H1 (cell line): Measurements from ENCODE around the gene SCO2. TPM values are rescaled to one million over a fixed set of nuclear protein-coding genes. Genes with fewer than 3 reads are reported as not detected.
"Not testable (repeated sequence)": the region's sequence is repeated elsewhere in the genome, so short reads cannot be mapped to it uniquely, and the experiment has no call there.

Source experiments
- CTCF ChIA-PET: fragments of 300-600 bp; sonication (Branson Sonifier 250); formaldehyde crosslinking; loops from one replicate; lab custom pipeline; 2021; ENCODE audit not compliant: partially characterized antibody; lab: Charles Lee
- POLR2A ChIA-PET: fragments of 300-600 bp; sonication (Branson Sonifier 250); formaldehyde crosslinking; loops from one replicate; lab custom pipeline; 2021; ENCODE audit warnings: inconsistent platforms; ENCODE audit not compliant: partially characterized antibody; lab: Charles Lee
- DNase-seq, 2 experiments: peaks; one replicate each; pipeline versions ENCODE4 v3.0.0 to v3.0.0-alpha.2; 2010 to 2022; ENCODE audit warnings: low spot score in 2 of 2, low read depth in 1 of 2, mixed read lengths in 1 of 2
- FAIRE-seq: peaks from 2 replicates; lab custom pipeline; 2011; peaks lifted over from hg19 to GRCh38; lab: Jason Lieb, UNC
- H2AFZ ChIP-seq: 2 replicates; pipeline ENCODE4 v1.8.1; 2012; ENCODE audit warnings: low read length, inconsistent platforms
- H2AK5ac ChIP-seq: 2 replicates; pipeline ENCODE4 v1.6.1; 2013; ENCODE audit warnings: low read depth, low read length
- H2BK120ac ChIP-seq: replicated peaks from 2 replicates; pipeline ENCODE3; 2013; ENCODE audit warnings: low read depth, low read length, inconsistent platforms
- H2BK12ac ChIP-seq: 2 replicates; pipeline ENCODE4 v1.6.1; 2013; ENCODE audit warnings: low read depth, low read length
- H2BK15ac ChIP-seq: 2 replicates; pipeline ENCODE4 v1.6.1; 2013; ENCODE audit warnings: low read length
- H2BK20ac ChIP-seq: 2 replicates; pipeline ENCODE4 v1.6.1; 2013; ENCODE audit warnings: low read length
- H2BK5ac ChIP-seq: 2 replicates; pipeline ENCODE4 v1.6.1; 2013; ENCODE audit warnings: low read depth, low read length
- H3K14ac ChIP-seq: 2 replicates; pipeline ENCODE4 v1.6.1; 2013; ENCODE audit warnings: inconsistent platforms; ENCODE audit not compliant: insufficient read length
- H3K18ac ChIP-seq: 2 replicates; pipeline ENCODE4 v1.6.1; 2013; ENCODE audit warnings: low read length; ENCODE audit errors: extremely low read depth
- H3K23ac ChIP-seq: 2 replicates; pipeline ENCODE4 v1.6.1; 2013; ENCODE audit warnings: inconsistent platforms; ENCODE audit not compliant: insufficient read length
- H3K23me2 ChIP-seq: 2 replicates; pipeline ENCODE4 v1.6.1; 2013; ENCODE audit warnings: low read depth, low read length
- H3K27ac ChIP-seq: 2 replicates; pipeline ENCODE4 v1.6.1; 2011; ENCODE audit warnings: low read depth, low read length, inconsistent platforms
- H3K27me3 ChIP-seq, 4 experiments: replicated peaks in 1 of 4; 1 replicate in 1 of 4; 2 replicates in 3 of 4; pipeline versions ENCODE4 v1.6.1 to v1.8.1; 2011 to 2013; ENCODE audit warnings: low read length in 3 of 4, mild to moderate bottlenecking in 3 of 4, inconsistent platforms in 2 of 4, mixed read lengths in 2 of 4, moderate library complexity in 1 of 4; ENCODE audit not compliant: control insufficient read depth in 3 of 4, insufficient read depth in 3 of 4; ENCODE audit errors: extremely low read depth in 1 of 4
- H3K36me3 ChIP-seq, 4 experiments: 2 replicates each; pipeline versions ENCODE4 v1.6.1 to v1.8.1; 2011 to 2013; ENCODE audit warnings: mild to moderate bottlenecking in 4 of 4, low read length in 3 of 4, moderate library complexity in 2 of 4, control low read depth in 1 of 4, inconsistent platforms in 1 of 4; ENCODE audit not compliant: insufficient read depth in 4 of 4, control insufficient read depth in 2 of 4
- H3K4ac ChIP-seq: replicated peaks from 2 replicates; pipeline ENCODE3; 2013; ENCODE audit warnings: low read length, low read depth, mixed read lengths, inconsistent platforms; ENCODE audit not compliant: insufficient read length
- H3K4me1 ChIP-seq, 4 experiments: replicated peaks in 1 of 4; 1 replicate in 1 of 4; 2 replicates in 3 of 4; pipeline versions ENCODE4 v1.6.1 to v1.8.1; 2011 to 2013; ENCODE audit warnings: low read length in 3 of 4, inconsistent platforms in 2 of 4, mixed read lengths in 1 of 4; ENCODE audit not compliant: insufficient read depth in 4 of 4, control insufficient read depth in 3 of 4
- H3K4me2 ChIP-seq, 2 experiments: 2 replicates each; pipeline versions ENCODE4 v1.6.1 to v1.8.1; 2011 to 2013; ENCODE audit warnings: low read depth in 2 of 2, low read length in 2 of 2, control low read depth in 1 of 2, inconsistent platforms in 1 of 2, mild to moderate bottlenecking in 1 of 2; ENCODE audit not compliant: insufficient read depth in 1 of 2
- H3K4me3 ChIP-seq, 4 experiments: fragments of 200-600, 300-600 bp in 1 of 4; sonication (generic), shearing (Covaris generic), sonication (Bioruptor Twin) in 1 of 4; 2 replicates each; pipeline versions ENCODE4 v1.5.1 to v1.8.1; 2011 to 2016; ENCODE audit warnings: low read length in 4 of 4, low read depth in 3 of 4, control low read depth in 2 of 4, inconsistent platforms in 2 of 4, mild to moderate bottlenecking in 2 of 4, mixed read lengths in 1 of 4, moderate library complexity in 1 of 4; ENCODE audit not compliant: insufficient read depth in 2 of 4; ENCODE audit errors: extremely low read depth in 1 of 4
- H3K56ac ChIP-seq: replicated peaks from 2 replicates; pipeline ENCODE3; 2013; ENCODE audit warnings: low read depth, mild to moderate bottlenecking, mixed read lengths, low read length, inconsistent platforms; ENCODE audit not compliant: insufficient read length
- H3K79me1 ChIP-seq: 2 replicates; pipeline ENCODE4 v1.6.1; 2013; ENCODE audit warnings: low read depth, low read length, control low read depth
- H3K79me2 ChIP-seq, 2 experiments: 2 replicates each; pipeline versions ENCODE4 v1.6.1 to v1.8.1; 2012 to 2013; ENCODE audit warnings: low read length in 2 of 2, mild to moderate bottlenecking in 2 of 2, inconsistent platforms in 1 of 2; ENCODE audit not compliant: insufficient read depth in 2 of 2, control insufficient read depth in 1 of 2
- H3K9ac ChIP-seq, 4 experiments: replicated peaks in 1 of 4; 1 replicate in 1 of 4; 2 replicates in 3 of 4; pipeline versions ENCODE4 v1.6.1 to v1.8.1; 2011 to 2013; ENCODE audit warnings: low read depth in 3 of 4, low read length in 3 of 4, control low read depth in 2 of 4, mild to moderate bottlenecking in 2 of 4, moderate library complexity in 2 of 4, inconsistent platforms in 1 of 4; ENCODE audit errors: extremely low read depth in 1 of 4
- H3K9me3 ChIP-seq, 2 experiments: 2 replicates each; pipeline versions ENCODE4 v1.6.1 to v1.8.1; 2012 to 2013; ENCODE audit warnings: mild to moderate bottlenecking in 2 of 2, moderate library complexity in 2 of 2, control low read depth in 1 of 2, inconsistent platforms in 1 of 2, low read depth in 1 of 2, low read length in 1 of 2, mixed read lengths in 1 of 2; ENCODE audit not compliant: insufficient read depth in 2 of 2
- H4K20me1 ChIP-seq, 2 experiments: replicated peaks in 1 of 2; 2 replicates each; pipeline versions ENCODE3 to v1.8.1; 2011 to 2013; ENCODE audit warnings: inconsistent platforms in 2 of 2, low read length in 2 of 2, mild to moderate bottlenecking in 1 of 2; ENCODE audit not compliant: insufficient read depth in 2 of 2, control insufficient read depth in 1 of 2
- H4K5ac ChIP-seq: 2 replicates; pipeline ENCODE4 v1.6.1; 2013; ENCODE audit warnings: low read length, low read depth, mixed read lengths, inconsistent platforms; ENCODE audit not compliant: insufficient read length
- H4K8ac ChIP-seq: 2 replicates; pipeline ENCODE4 v1.8.0; 2013; ENCODE audit warnings: mild to moderate bottlenecking, moderate library complexity, low read length, inconsistent platforms; ENCODE audit not compliant: insufficient read depth; ENCODE audit errors: extremely low read depth
- H4K91ac ChIP-seq: replicated peaks from 2 replicates; pipeline ENCODE3; 2013; ENCODE audit warnings: low read length, mixed read lengths, inconsistent platforms; ENCODE audit not compliant: insufficient read length
- SRF ChIP-seq: IDR thresholded peaks from 2 replicates; pipeline ENCODE4 v1.6.1; 2011; ENCODE audit warnings: mild to moderate bottlenecking, low read depth, low read length, moderate library complexity
- WGBS, 2 experiments: shearing (Covaris generic) in 1 of 2; methylation state at CpG; one replicate each; pipeline versions ENCODE4 v1.1.6 to v1.1.7; 2013 to 2015; ENCODE audit warnings: low lambda C conversion rate in 2 of 2, mixed read lengths in 2 of 2, inconsistent platforms in 1 of 2, low coverage in 1 of 2, missing lambda C conversion rate in 1 of 2; ENCODE audit not compliant: insufficient replicate concordance in 2 of 2, insufficient coverage in 1 of 2, insufficient read length in 1 of 2; ENCODE audit errors: extremely low coverage in 1 of 2, missing lambda C conversion rate in 1 of 2; 5-methylcytosine and 5-hydroxymethylcytosine counted together
- polyA plus RNA-seq, 7 experiments: library from polyadenylated mRNA; depleted of rRNA in 3 of 7; stranded (reverse) in 5 of 7; unstranded in 2 of 7; fragments of >200 nt in 5 of 7; fragments of 200-250 nt in 2 of 7; gene quantifications; 1 replicate in 5 of 7; 2 replicates in 1 of 7; 4 replicates in 1 of 7; pipeline versions ENCODE4 v1.2.1 to v1.2.3, GENCODE V29; 2011 to 2013; ENCODE audit warnings: missing spikeins in 2 of 7, mixed read lengths in 2 of 7
- total RNA-seq: library from RNA; stranded (reverse); fragmentation: NEBNext Ultra II Directional; extraction: Animal tissue kit (Norgen Biotek cat#: 25700); gene quantifications from 2 replicates; pipeline ENCODE4 v1.2.1, GENCODE V29; 2021

The SCO2 gene
- total and polyA plus RNA-seq, 2 of the 8 experiments (the other 6 are each of a cell fraction or from before 2014, with no cell fraction given), result 2.0 TPM; not detected in 1

DNA sequence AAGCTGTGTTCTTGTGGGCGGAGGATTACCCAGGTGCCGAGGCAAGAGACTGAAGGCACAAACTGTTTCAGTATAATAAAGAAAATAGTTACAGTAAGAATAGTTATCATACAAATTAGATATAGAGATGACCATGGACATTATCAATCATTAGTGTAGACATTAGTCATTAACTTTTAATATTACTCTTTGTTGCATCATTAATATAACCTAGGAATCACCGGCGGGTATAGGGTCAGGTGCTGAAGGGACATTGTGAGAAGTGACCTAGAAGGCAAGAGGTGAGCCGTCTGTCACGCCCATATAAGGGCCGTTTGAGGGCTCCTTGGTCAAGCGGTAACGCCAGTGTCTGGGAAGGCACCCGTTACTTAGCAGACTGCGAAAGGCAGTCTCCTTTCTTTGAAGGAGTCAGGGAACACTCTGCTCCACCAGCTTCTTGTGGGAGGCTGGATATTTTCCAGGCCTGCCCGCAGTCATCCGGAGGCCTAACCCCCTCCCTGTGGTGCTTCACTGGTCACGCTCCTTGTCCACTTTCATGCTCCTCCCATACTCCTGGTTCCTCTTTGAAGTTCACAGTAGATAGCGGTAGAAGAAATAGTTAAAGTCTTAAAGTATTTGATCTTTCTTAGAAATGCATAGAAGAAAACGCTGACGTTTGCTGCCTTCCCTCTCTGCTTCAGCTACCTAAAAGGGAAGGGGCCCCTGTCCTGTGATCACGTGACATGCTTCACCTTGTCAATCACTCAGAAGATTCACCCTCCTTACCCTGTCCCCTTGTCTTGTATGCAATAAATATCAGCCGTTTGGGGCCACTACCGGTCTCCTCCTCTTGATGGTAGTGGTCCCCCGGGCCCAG, 8.7 kb upstream of the SCO2 start:
- H2BK12ac ChIP-seq, H3K79me2 ChIP-seq, H3K4me2 ChIP-seq, H4K5ac ChIP-seq, H2BK5ac ChIP-seq, H4K20me1 ChIP-seq, H3K9me3 ChIP-seq, H2BK15ac ChIP-seq, H3K36me3 ChIP-seq, H3K9ac ChIP-seq, H2AK5ac ChIP-seq, H3K56ac ChIP-seq, H4K8ac ChIP-seq, H2BK120ac ChIP-seq, H3K4me3 ChIP-seq, H2AFZ ChIP-seq, H3K14ac ChIP-seq, FAIRE-seq, POLR2A ChIA-PET, H3K79me1 ChIP-seq, H3K27ac ChIP-seq, H4K91ac ChIP-seq: not testable (repeated sequence)
- CTCF ChIA-PET, result interaction anchor here (0.9 to 1.2 kb wide), 3 partner anchors 8 to 82 kb away, joined by 3 to 5 read pairs (median 5); partner anchors contain the start of gene SCO2
- Histone ChIP-seq H3K27me3 (peaks cover 35 to 45% (median 42%) of the 10 kb centered on the region in 4 experiments), H3K23me2 (peaks cover 18% of the 10 kb centered on the region; the same call in 1 of the 2 replicates)
- WGBS, 2 experiments, result 87% methylated on average over 21 of the region's 21 CpGs; no CpG with 5 or more reads in 1 of the 2 experiments
- peak; percentile 83 for TF ChIP-seq SRF
- TF ChIP-seq, all 59 proteins: peak for 1; not testable (repeated sequence) for 58
- not testable (repeated sequence) for DNase-seq, H3K18ac ChIP-seq, H2BK20ac ChIP-seq, H3K4ac ChIP-seq, H3K23ac ChIP-seq
- H3K4me1 ChIP-seq, result peaks cover 0 to 14% (median 5%) of the 10 kb centered on the region in 4 experiments; a peak in 5 of 7 replicates
